C4-2B (cell line): Measurements from ENCODE around the gene DIO1.

Experiments used
- H3K27ac ChIP-seq: fragments of 450-650 bp; 2 replicates; pipeline ENCODE4 v1.5.1; 2017
- ZFX ChIP-seq: fragments of 450-650 bp; IDR thresholded peaks from 2 replicates; pipeline ENCODE4 v1.6.1; 2017
- TF ChIP-seq, protein P1 (sequence below): fragments of 450-650 bp; conservative IDR thresholded peaks from 2 replicates; pipeline ENCODE4 v1.5.1; 2017; ENCODE audit warnings: mild to moderate bottlenecking

DIO1 gene

DNA sequence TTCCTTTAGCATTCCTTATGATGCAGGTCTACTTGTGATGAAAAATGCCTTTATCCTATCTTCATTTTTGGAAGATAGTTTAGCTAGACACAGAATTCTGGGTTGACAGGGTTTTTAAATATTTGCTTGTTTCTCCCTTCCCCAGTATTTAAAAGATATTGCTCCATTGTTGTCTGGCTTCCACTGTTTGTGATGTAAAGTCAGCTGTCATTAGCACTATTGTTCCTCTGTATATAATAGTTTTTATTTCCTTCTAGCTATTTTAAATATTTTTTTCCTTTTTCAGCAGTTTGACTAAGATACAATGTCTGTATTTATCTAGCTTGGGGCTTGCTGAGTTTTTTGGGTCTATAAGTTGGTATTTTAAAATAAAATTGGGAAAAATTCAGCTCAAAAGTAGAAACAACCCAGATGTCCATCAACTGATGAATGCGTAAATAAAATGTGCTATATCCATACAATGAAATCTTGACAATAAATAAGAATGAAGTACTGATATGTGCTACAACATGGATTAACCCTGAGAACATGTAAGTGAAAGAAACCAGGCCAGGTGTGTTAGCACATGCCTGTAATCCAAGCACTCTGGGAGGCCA, 40.3 kb downstream of the DIO1 start:
- no peak for TF ChIP-seq ZFX
- TF ChIP-seq, protein P1, sequence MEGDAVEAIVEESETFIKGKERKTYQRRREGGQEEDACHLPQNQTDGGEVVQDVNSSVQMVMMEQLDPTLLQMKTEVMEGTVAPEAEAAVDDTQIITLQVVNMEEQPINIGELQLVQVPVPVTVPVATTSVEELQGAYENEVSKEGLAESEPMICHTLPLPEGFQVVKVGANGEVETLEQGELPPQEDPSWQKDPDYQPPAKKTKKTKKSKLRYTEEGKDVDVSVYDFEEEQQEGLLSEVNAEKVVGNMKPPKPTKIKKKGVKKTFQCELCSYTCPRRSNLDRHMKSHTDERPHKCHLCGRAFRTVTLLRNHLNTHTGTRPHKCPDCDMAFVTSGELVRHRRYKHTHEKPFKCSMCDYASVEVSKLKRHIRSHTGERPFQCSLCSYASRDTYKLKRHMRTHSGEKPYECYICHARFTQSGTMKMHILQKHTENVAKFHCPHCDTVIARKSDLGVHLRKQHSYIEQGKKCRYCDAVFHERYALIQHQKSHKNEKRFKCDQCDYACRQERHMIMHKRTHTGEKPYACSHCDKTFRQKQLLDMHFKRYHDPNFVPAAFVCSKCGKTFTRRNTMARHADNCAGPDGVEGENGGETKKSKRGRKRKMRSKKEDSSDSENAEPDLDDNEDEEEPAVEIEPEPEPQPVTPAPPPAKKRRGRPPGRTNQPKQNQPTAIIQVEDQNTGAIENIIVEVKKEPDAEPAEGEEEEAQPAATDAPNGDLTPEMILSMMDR = no peak
- no peak overlapping the region for H3K27ac ChIP-seq

DNA sequence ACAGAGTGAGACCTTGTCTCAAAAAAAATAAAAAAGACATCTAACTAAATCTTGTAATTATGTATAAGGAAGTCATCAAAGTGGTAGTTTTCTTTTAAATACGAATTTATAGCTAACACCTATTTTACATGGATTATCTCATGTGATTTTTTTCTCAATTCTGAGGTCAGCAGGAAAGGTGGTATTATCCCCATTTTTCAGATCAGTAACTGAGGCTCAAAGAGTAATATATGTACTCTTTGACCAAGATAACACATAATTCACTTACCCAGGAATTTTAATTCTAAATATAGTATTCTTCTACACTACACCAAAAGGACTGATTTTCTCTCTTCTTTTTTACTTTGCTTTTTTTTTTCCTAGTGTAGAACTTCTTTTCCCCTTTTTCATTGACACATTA, 42.4 kb downstream of the DIO1 start:
- no peak for TF ChIP-seq ZFX
- TF ChIP-seq, protein P1 = no peak
- no peak overlapping the region for H3K27ac ChIP-seq

DNA sequence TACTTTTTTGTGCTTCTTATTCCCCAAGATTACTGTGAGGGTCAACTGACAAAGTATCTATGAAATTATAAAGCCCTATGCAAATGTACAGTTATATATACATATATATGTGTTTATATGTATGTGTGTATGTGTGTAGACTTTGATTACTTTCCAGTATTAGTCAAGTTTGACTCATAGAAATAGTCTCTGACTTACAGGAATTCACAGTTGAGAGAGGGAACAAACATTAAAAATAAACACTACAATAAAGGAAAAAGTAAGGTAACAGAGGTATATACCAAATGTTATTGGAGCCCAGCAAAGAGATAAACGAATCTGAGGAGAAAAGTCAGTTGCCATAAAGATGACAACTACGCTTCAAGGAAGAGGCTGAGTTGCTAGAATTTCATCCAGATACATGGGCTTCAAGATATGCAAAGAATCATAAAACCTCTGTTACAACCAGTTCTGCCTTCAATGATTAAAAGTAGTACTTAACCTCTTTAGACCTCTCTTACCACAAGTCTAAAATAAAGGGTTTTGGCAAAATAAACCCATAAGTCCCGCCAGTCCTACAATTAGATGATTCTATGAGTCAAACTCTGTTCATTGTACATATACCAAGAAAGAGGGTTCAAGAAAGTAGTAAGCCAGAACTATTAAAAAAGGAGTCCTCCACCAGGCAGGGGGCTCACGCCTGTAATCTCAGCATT, 44.3 kb downstream of the DIO1 start:
- TF ChIP-seq, protein P1 = no peak
- no peak for TF ChIP-seq ZFX
- no peak overlapping the region for H3K27ac ChIP-seq

DNA sequence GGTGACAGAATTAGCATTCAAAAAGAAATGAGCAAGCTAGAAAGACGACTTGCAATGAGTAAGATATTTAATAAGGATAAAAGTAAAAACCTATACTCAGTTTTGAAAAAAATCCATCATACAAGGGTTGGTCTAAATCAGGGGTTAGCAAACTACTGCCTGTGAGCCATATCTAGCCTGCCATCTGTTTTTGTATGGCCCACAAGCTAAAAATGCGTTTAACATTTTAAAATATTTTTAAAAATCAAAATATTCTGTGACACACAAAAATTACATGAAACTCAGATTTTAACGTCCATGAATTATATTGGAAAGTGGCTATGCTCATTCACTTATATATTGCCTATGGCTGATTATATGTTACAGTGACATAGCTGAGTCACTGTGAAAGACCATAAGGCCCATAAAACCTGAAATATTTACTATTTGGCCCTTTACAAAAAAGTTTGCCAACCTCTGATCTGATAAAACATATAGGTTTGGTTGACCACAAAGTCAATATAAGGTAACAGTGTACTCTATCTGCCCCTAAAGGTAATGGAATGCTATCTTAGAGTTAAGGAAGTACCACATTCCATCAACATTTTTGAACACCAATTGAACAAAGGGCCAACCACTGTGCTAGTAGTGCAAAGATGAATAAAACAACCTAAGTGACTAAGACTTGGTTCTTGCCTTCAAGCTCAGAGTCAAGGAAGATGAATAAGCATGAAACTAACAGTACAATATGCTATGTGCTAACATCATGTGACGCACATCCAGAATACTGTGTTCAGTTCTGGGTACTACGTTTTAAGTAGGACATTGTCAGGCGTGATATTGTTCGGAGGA, 48.4 kb downstream of the DIO1 start:
- TF ChIP-seq ZFX = no peak
- TF ChIP-seq, protein P1 = no peak
- H3K27ac ChIP-seq = no peak overlapping the region

DNA sequence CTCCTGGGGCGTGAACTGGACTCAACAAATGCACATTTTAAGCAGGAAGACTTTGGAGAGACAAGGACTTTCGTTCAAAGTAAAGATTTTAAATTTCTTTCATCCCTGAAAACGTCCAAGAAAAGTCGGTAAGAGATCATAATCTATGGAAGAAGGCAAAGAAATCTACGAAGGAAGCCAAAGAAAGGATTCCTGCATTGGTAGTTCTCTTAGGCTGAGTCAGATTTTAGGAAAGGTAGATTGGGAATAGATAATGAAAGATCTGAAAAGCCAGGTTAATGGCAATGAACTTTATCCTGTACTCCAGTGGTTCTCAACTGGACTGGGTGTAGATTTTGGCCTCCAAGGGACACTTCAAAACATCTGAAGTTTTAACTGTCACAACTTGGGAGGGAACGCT, 49.1 kb downstream of the DIO1 start:
- no peak overlapping the region for H3K27ac ChIP-seq
- TF ChIP-seq ZFX = no peak
- TF ChIP-seq, protein P1 = no peak

DNA sequence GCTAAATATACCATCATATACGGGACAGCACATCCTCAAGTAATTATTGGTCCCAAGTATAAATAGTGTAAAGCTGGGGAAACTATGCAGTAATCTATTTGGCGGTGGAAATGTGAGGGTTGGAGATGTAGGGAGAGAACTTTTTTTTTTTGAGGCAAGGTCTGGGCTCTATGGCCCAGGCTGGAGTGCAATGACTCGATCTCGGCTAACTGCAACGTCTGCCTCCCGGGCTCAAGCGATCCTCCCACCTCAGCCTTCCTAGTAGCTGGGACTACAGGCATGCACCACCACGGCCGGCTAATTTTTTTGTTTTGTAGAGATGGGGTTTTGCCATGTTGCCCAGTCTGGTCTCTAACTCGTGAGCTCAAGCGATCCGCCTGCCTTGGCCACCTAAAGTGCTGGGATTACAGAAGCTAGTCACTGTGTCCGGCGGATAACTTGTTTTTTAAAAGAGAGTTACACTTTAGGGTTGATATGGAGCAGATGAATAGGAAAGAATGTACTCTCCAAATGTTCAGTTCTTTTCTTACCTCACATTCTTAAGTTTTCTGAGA, 49.6 kb downstream of the DIO1 start:
- TF ChIP-seq, protein P1 = no peak
- TF ChIP-seq ZFX = no peak
- peak overlapping the region; percentile 18; the same call in 1 of the 2 replicates for H3K27ac ChIP-seq
